Esophagus mucosa (tissue), 1 donor: ENCODE data around the gene SULT1C3. TPM values are rescaled to one million over a fixed set of nuclear protein-coding genes. Genes with fewer than 3 reads are reported as not detected.

Experiments used
- ATAC-seq: fragments of 200-7000 bp; cut with Tn5 transposase; one replicate; pipeline ENCODE4 v1.9.1; 2020
- total RNA-seq: library from RNA; stranded (reverse); gene quantifications from one replicate; pipeline ENCODE4 v1.2.4, GENCODE V29; 2023
- donor health status: DM: yes; HTN: yes; CAD: no.

Gene SULT1C3
- total RNA-seq, 1 donor from 2014 or later: 0.68 TPM

DNA sequence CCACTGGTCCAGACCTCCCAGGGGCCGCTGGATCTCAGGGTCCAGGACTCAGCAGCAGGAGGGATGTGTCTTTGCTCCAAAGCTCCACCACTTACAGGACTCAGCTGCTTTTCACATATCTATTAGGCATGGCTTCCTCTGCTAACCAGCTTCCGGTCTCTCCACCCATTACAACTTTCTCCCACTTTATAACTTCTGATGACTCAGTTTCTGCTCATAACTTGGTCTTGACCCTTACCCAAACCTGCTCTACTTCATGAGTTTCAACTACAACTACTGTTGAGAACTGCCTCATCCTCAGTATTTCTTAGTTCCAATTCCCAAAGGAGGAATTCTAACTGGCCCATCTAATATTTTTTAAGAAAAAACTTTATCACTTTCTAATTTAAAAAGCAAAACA, 66.1 kb downstream of the SULT1C3 start:
- no peak for ATAC-seq

DNA sequence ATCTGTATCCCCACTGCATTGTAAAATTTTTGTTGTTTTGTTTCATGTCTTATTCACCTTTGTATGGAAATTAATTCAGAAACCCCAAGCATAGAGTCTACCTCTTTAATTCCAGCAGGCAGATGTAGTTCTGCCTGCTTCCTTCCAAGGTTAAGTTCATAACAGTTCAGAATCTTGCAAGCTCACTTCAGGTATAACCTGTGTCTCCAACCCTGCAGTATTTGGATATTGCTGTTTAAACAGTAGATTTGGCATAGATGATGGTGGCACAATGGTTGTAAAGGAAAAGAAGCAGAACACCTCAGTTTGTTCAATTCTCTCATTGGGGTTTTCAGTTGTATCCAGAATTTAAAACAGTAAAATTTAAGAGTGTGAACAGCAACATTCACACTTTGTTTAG, 70.1 kb downstream of the SULT1C3 start:
- ATAC-seq: no peak

Other genes starting within 250 kb of the SULT1C3 start
- gene SULT1C2, start 48.9 kb downstream of the SULT1C3 start, total RNA-seq: not detected
- gene SULT1C4, start 138.0 kb downstream of the SULT1C3 start, total RNA-seq: 0.32 TPM
- gene GCC2, start 209.2 kb downstream of the SULT1C3 start, total RNA-seq: 11.0 TPM